HepG2 (cell line): ENCODE measurements around the gene PIEZO1. TPM values are rescaled to one million over a fixed set of nuclear protein-coding genes. Genes with fewer than 3 reads are reported as not detected.

Source experiments
- AGO1 ChIP-seq: fragments of 200-400 bp; formaldehyde crosslinking; IDR thresholded peaks from 2 replicates; pipeline ENCODE4 v1.6.1; 2017; ENCODE audit warnings: mild to moderate bottlenecking, low read depth, low read length, moderate library complexity; ENCODE audit not compliant: poor library complexity, severe bottlenecking
- FOXJ3 ChIP-seq: sonication (generic); formaldehyde crosslinking; IDR thresholded peaks from 2 replicates; pipeline ENCODE4 v1.4.0; 2020; ENCODE audit warnings: missing genetic modification reagents, mild to moderate bottlenecking, borderline replicate concordance
- HOMEZ ChIP-seq: IDR thresholded peaks from 2 replicates; pipeline ENCODE4 v1.6.1; 2016; ENCODE audit warnings: low read depth
- IRF9 ChIP-seq: sonication (generic); formaldehyde crosslinking; IDR thresholded peaks from 2 replicates; pipeline ENCODE4 v1.8.0; 2022; ENCODE audit warnings: missing genetic modification reagents, mild to moderate bottlenecking, borderline replicate concordance
- PLRG1 ChIP-seq: fragments of 450-650 bp; conservative IDR thresholded peaks from 2 replicates; pipeline ENCODE4 v1.6.1; 2016
- SIN3A ChIP-seq: IDR thresholded peaks from 2 replicates; pipeline ENCODE4 v1.6.1; 2011; ENCODE audit warnings: low read depth, mild to moderate bottlenecking, control low read depth, low read length, borderline replicate concordance
- TBP ChIP-seq: sonication (generic); formaldehyde crosslinking; IDR thresholded peaks from 2 replicates; pipeline ENCODE4 v1.5.0; 2020; ENCODE audit warnings: missing genetic modification reagents
- ZBTB20 ChIP-seq: sonication (generic); formaldehyde crosslinking; IDR thresholded peaks from 2 replicates; pipeline ENCODE4 v1.8.1; 2023; ENCODE audit warnings: missing genetic modification reagents, low read depth, mild to moderate bottlenecking, borderline replicate concordance
- ZKSCAN1 ChIP-seq: fragments of 150-350 bp; IDR thresholded peaks from 2 replicates; pipeline ENCODE4 v1.6.1; 2014; ENCODE audit warnings: low read length
- ZKSCAN5 ChIP-seq: sonication (generic); formaldehyde crosslinking; IDR thresholded peaks from 2 replicates; pipeline ENCODE4 v1.5.1; 2020; ENCODE audit warnings: mild to moderate bottlenecking, missing genetic modification reagents
- ZNF10 ChIP-seq: sonication (generic); formaldehyde crosslinking; IDR thresholded peaks from 2 replicates; pipeline ENCODE4 v1.4.0; 2020; ENCODE audit warnings: mild to moderate bottlenecking, low read depth, missing genetic modification reagents, borderline replicate concordance
- ZNF17 ChIP-seq: sonication (generic); formaldehyde crosslinking; IDR thresholded peaks from 2 replicates; pipeline ENCODE4 v1.5.0; 2020; ENCODE audit warnings: mild to moderate bottlenecking, missing genetic modification reagents
- ZNF280D ChIP-seq: sonication (generic); formaldehyde crosslinking; IDR thresholded peaks from 2 replicates; pipeline ENCODE4 v1.5.1; 2020; ENCODE audit warnings: mild to moderate bottlenecking, missing genetic modification reagents
- ZNF3 ChIP-seq: IDR thresholded peaks from 2 replicates; pipeline ENCODE4 v1.7.0; 2017; ENCODE audit warnings: inconsistent platforms
- ZNF652 ChIP-seq: IDR thresholded peaks from 2 replicates; pipeline ENCODE4 v1.6.1; 2016; ENCODE audit warnings: low read depth, borderline replicate concordance
- ZNF709 ChIP-seq: sonication (generic); formaldehyde crosslinking; IDR thresholded peaks from 2 replicates; pipeline ENCODE4 v1.5.0; 2020; ENCODE audit warnings: mild to moderate bottlenecking, missing genetic modification reagents
- polyA plus RNA-seq, 8 experiments: library from polyadenylated mRNA; depleted of rRNA in 3 of 8; stranded (reverse) in 7 of 8; unstranded in 1 of 8; fragments of >200 nt; fragmentation: Illumina TruSeq in 4 of 8; extraction: Trizol in 4 of 8; gene quantifications; 2 replicates each; pipeline versions ENCODE4 v1.2.1 to v1.2.3, GENCODE V29; 2011 to 2016; ENCODE audit warnings: low read depth in 4 of 8, missing spikeins in 1 of 8, mixed read lengths in 1 of 8; ENCODE audit not compliant: insufficient read depth in 1 of 8
- total RNA-seq, 5 experiments: library from RNA; depleted of rRNA; stranded (reverse); fragments of >200 nt; fragmentation: Illumina TruSeq; extraction: Trizol; gene quantifications; 2 replicates each; pipeline ENCODE4 v1.2.3, GENCODE V29; 2016; ENCODE audit warnings: low read depth in 1 of 5
- TF ChIP-seq, protein P1 (sequence below): sonication (generic); formaldehyde crosslinking; IDR thresholded peaks from 2 replicates; pipeline ENCODE4 v1.5.0; 2020; ENCODE audit warnings: mild to moderate bottlenecking, missing genetic modification reagents
- TF ChIP-seq, protein P2 (sequence below): sonication (generic); formaldehyde crosslinking; conservative IDR thresholded peaks from 2 replicates; pipeline ENCODE4 v1.8.0; 2022; ENCODE audit warnings: missing genetic modification reagents

Gene PIEZO1
- total and polyA plus RNA-seq, 2 of the 13 experiments (the other 11 are each of a cell fraction or from before 2014, with no cell fraction given) = 67.9 to 85.0 TPM

- TF ChIP-seq ZBTB20 (CRISPR knock-in tag) (no peak), IRF9 (CRISPR knock-in tag) (peak; percentile 91), ZNF652 (CRISPR knock-in tag) (no peak), AGO1 (no peak), ZKSCAN1 (no peak), PLRG1 (no peak), ZNF10 (CRISPR knock-in tag) (no peak), HOMEZ (CRISPR knock-in tag) (0 out of 2 replicates have a peak, but pooled peaks have one; percentile 50), SIN3A (peak; percentile 45; the same call in 1 of the 2 replicates), ZNF709 (CRISPR knock-in tag) (peak; percentile 53; the same call in 1 of the 2 replicates), FOXJ3 (CRISPR knock-in tag) (no peak), TBP (no peak), ZNF17 (CRISPR knock-in tag) (no peak), ZNF3 (CRISPR knock-in tag) (no peak), ZKSCAN5 (CRISPR knock-in tag) (no peak; the same call in 1 of the 2 replicates), ZNF280D (0 out of 2 replicates have a peak, but pooled peaks have one; percentile 44)
- TF ChIP-seq, protein P1, sequence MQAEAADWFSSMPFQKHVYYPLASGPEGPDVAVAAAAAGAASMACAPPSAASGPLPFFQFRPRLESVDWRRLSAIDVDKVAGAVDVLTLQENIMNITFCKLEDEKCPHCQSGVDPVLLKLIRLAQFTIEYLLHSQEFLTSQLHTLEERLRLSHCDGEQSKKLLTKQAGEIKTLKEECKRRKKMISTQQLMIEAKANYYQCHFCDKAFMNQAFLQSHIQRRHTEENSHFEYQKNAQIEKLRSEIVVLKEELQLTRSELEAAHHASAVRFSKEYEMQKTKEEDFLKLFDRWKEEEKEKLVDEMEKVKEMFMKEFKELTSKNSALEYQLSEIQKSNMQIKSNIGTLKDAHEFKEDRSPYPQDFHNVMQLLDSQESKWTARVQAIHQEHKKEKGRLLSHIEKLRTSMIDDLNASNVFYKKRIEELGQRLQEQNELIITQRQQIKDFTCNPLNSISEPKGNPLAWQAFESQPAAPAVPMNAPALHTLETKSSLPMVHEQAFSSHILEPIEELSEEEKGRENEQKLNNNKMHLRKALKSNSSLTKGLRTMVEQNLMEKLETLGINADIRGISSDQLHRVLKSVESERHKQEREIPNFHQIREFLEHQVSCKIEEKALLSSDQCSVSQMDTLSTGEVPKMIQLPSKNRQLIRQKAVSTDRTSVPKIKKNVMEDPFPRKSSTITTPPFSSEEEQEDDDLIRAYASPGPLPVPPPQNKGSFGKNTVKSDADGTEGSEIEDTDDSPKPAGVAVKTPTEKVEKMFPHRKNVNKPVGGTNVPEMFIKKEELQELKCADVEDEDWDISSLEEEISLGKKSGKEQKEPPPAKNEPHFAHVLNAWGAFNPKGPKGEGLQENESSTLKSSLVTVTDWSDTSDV (CRISPR knock-in tag) = peak; percentile 64; the same call in 1 of the 2 replicates
- TF ChIP-seq, protein P2, sequence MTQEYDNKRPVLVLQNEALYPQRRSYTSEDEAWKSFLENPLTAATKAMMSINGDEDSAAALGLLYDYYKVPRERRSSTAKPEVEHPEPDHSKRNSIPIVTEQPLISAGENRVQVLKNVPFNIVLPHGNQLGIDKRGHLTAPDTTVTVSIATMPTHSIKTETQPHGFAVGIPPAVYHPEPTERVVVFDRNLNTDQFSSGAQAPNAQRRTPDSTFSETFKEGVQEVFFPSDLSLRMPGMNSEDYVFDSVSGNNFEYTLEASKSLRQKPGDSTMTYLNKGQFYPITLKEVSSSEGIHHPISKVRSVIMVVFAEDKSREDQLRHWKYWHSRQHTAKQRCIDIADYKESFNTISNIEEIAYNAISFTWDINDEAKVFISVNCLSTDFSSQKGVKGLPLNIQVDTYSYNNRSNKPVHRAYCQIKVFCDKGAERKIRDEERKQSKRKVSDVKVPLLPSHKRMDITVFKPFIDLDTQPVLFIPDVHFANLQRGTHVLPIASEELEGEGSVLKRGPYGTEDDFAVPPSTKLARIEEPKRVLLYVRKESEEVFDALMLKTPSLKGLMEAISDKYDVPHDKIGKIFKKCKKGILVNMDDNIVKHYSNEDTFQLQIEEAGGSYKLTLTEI = no peak
Measured at GRCh38 chr16:88686439-88687253, 98.4 kb downstream of the PIEZO1 start, which contains the start of gene SNAI3 (continued).
